Measurements from ENCODE around the gene SAT1.

DNA sequence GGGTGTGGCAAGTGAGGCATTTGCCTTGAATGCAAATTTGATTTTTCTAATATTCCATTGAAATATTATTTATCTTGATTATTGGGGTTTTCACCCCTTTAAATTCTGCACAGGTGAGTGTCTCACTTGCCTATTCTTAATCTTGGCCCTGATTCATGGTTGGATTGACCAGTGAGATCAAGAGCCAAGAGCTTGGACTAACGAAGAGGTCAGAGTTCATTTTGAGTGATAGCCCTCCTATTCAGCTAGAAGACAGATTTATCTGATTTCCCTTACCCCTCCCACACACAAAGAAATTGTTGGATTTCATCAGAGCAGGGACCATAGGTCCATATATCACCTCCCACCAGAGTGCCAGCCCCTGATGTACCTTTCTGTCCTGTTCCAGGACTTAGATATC is 28.3 kb upstream of the SAT1 start:
- TF ChIP-seq, protein P1, sequence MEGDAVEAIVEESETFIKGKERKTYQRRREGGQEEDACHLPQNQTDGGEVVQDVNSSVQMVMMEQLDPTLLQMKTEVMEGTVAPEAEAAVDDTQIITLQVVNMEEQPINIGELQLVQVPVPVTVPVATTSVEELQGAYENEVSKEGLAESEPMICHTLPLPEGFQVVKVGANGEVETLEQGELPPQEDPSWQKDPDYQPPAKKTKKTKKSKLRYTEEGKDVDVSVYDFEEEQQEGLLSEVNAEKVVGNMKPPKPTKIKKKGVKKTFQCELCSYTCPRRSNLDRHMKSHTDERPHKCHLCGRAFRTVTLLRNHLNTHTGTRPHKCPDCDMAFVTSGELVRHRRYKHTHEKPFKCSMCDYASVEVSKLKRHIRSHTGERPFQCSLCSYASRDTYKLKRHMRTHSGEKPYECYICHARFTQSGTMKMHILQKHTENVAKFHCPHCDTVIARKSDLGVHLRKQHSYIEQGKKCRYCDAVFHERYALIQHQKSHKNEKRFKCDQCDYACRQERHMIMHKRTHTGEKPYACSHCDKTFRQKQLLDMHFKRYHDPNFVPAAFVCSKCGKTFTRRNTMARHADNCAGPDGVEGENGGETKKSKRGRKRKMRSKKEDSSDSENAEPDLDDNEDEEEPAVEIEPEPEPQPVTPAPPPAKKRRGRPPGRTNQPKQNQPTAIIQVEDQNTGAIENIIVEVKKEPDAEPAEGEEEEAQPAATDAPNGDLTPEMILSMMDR (optimal IDR thresholded peaks at IDR 0.05 in 1 of 3, IDR thresholded peaks at IDR 0.05 in 1 of 3, conservative IDR thresholded peaks at IDR 0.05 in 1 of 3; ENCODE audit: extremely low read depth in 1 of 3, insufficient read depth in 2 of 3, low read length in 3 of 3), result no peak
- no peak for TF ChIP-seq EZH2 (IDR thresholded peaks at IDR 0.05; ENCODE audit: low read length)

All from keratinocyte (primary cell).